DND-41 (cell line): ENCODE measurements around the gene KCNAB1.

Experiments
- CTCF ChIP-seq: IDR thresholded peaks from 2 replicates; pipeline ENCODE4 v1.5.1; 2012; ENCODE audit warnings: borderline replicate concordance, low read length, moderate library complexity, mild to moderate bottlenecking; ENCODE audit not compliant: poor library complexity, severe bottlenecking; ENCODE audit errors: extremely low read depth
- EZH2 ChIP-seq: IDR thresholded peaks from 3 replicates; pipeline ENCODE4 v1.6.1; 2012; ENCODE audit warnings: borderline replicate concordance, low read depth, mild to moderate bottlenecking, moderate library complexity, low read length, inconsistent platforms; ENCODE audit not compliant: severe bottlenecking

- TF ChIP-seq CTCF: no peak
- TF ChIP-seq EZH2: no peak
Observed at GRCh38 chr3:156230278-156230900, 110.0 kb downstream of the KCNAB1 start.
